GM11168 (cell line): ENCODE measurements around the gene RNF6.

Experiments
- in situ Hi-C: fragments of 300-500 bp; cut with MboI; formaldehyde crosslinking; loops from one replicate; pipeline ENCODE4 v1.12.0; 2022; ENCODE audit warnings: low sequenced_read_pairs; ENCODE audit not compliant: unreplicated experiment

RNF6 gene

DNA sequence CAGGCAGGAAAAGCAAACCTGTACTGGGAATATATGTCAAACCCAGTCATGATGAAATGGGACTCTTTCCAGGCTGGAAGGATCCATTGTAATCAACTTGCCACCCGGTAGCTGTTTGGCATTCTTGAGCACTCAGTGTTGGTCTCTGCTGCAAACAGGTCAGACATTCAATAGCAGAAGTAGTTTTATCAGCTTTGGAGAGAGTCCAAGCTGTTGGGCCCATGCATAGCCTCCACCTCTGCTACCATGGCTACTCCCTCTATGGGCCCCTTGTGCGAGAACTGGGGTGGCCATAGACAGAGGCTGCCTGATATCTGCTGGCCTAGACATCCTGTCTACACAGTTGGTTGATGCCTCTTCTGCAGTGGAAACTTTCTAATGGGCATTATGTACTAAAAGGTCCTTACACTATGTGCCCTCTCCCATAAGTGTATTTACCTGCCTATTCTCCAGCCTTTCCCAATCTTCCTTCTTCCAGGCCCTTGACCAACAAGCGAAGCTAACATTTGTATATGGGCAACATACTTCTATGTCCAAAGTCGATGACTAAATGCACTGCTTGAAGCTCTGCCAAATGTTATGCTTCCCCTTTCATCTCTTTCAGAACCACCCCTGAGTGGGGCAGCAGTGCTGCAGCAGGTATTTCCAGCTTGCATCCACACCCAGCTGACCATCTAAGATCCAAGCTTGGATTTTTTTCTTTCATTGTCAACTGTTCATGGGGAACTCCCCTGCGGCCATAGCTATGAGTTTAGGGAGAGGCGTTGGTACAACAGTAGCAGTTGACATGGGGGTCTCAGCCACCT, 5.3 kb upstream of the RNF6 start:
- in situ Hi-C loops = no loop called here

DNA sequence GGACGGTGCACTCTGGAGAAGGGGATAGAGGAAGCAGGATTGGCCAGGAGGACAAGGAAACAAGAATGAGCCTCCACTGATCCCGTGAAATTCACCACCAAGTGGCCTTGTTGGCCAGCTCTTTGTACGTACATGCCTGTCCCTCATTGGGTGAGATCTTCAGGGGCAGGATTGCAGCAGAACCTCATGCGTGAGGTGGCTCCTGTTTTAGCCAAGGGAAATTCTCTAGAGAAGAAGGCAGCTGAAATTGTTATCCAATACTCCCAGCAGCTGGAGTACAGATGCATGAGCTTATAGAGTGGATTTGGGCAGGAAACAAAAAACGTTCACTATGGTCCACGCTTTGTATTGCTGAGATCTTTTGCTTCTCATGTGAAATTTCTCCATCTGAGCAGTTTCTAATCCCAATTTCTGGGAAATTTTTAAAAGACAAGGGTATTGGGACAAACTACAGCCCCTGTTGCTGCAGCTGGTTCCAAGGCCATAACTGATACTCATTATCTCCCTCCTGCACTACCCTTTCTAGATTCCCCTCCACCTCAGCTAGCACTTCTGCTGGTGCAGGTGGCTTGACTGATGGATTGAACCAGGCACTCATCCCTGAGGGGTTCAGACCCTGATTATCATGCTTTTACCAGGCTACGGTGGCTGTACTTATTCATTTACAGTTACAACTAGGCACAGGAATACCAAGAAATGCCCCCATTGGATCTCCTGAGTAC, 3.9 kb upstream of the RNF6 start:
- in situ Hi-C loops = no loop called here

DNA sequence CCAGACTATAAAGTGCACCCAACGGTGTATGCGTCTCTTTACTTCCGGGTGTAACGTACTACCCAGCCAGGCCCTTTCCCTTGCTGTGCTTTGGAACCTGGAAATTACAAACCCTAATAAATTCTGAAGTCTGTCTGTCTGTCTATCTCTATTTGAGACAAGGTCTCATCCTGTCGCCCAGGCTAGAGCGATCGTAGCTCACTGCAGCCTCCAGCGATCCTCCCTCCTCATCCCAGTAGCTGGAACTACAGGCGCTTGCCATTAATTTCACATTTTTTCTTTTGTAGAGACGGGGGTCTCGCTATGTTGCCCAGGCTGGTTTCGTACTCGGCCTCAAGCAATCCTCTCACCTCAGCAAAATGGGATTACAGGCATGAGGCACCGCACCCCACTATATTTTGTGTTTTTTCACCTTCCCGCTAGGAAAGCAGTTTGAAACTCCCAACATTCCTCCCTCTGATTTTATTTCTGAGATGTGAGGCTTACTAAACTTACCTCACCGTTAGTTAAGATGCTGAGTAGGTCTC, 469 bp upstream of the RNF6 start:
- in situ Hi-C loops = no loop called here

DNA sequence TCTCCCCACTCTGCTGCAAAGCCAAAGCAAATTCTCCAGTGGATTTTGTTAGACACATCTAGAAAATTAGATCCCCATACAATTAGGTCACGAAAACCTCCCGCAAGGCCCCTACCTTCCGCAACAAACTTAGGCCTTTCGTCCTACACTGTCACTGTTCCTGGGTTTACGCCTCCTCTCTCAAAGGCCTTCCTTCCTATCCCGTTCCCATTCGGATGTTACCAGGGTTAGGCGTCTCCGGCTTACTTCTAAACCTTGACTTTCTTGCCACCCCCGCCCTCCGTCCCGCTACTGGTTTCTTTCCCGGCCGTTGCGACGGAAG, 754 bp downstream of the RNF6 start:
- in situ Hi-C loops = no loop called here

DNA sequence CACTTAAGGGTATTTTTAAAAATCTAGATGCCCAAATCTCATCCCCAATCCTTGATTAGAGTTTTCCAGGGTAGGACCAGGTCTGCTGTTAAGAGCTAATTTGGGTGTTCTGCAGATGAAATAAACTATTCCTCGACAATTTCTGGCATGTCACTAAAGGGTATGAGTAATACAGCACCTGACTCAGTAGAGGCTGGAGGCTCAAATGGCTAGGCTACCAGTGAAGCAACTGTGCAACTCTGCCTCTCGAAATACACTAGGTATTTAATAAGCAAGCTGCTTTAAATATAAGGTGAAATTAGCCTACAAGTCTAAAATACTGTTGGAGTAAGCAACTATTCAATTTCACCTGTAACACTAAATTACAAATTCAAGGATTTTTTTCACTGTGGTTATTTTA, 1.5 kb downstream of the RNF6 start:
- in situ Hi-C loops = no loop called here

DNA sequence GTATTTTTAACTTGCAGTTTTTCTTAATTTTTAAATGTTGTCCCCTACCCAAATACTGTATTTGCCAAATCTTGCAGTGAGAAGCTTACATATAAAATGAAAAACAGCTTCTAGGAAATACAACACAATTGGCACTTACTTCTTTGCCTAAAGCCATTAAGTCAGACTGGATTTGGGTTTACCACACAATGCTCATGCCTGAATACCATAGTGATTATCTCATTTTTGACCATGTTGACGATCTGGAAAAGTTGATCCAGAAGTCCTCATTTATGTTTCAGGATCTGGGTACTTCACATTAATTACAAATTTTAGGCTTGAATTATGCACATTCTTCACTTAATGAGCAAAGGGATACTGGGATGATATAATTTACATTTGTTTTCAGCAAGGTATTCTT, 2.4 kb downstream of the RNF6 start:
- in situ Hi-C loops = no loop called here

DNA sequence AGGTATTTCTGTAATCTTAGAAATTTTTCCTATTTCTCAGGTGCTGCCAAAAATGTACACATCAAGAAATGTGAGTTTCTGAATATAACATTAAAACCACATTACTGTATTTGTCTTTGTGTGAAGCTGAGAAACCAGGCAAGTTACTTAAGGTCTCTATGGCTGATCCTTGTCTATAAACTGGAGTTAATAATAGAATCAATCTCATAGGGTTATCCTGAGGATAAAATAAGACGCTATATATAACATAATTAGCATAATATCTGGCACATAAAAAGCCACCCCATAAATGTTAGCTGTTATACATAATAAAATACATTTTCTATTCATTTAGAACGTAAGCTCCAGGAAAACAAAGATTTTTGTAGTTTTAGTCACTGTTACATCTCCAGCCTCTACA, 6.1 kb downstream of the RNF6 start:
- in situ Hi-C loops = no loop called here

DNA sequence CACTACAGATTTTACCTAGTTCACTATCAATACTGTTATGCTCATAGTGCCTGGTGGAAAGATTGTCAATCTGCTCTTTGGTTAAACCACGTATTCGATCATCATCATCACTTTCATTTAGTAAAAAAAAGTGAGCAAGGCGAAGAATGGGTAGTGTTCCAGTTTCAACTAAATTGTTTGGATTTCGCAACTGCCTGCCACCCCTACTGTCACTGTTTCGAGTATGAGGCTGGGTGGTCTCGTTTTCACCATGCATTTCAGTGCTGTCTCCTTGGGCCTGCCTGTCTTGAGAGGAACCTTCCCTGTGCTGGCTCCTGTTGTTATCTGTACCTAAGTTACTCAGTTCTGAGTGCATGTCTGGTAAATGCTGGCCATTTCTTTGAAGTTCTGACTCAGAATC, 8.1 kb downstream of the RNF6 start:
- in situ Hi-C loops = no loop called here

DNA sequence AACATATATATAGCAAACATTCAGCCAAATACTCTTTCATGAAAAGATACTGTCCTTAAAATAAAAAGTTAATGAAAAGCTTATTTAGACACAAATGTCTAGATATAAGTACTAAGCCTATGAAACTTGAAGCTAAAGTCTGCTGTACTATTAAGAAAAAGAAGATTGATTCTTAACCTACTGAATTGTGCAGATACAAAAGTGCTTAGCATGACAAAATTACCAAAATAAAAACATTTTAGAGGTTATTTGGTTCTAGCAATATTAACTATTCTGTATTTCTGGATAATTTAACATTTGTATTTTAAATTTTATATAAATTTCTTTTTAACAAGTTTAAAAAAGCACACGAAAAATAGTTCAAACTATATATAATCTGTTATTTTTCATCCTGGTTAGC, 8.8 kb downstream of the RNF6 start:
- in situ Hi-C loops = no loop called here

DNA sequence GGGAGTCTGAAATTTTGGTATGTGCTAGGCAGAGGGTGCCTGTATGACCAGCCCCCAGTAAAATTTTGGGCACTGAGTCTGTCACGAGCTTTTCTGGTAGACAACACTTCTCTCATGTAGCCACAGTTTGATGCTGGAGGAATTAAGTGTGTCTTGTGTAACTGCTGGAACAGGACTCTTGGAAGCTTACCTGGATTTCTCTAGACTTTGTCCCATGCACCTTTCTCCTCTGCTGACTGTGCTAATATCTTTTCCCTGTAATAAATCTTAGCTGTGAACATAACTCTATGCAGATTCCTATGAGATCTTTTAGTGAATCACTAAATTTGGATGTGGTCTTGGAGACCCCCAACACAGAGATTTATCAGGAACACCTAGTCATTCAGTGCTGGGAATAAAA, 13.8 kb downstream of the RNF6 start:
- in situ Hi-C loops = no loop called here

DNA sequence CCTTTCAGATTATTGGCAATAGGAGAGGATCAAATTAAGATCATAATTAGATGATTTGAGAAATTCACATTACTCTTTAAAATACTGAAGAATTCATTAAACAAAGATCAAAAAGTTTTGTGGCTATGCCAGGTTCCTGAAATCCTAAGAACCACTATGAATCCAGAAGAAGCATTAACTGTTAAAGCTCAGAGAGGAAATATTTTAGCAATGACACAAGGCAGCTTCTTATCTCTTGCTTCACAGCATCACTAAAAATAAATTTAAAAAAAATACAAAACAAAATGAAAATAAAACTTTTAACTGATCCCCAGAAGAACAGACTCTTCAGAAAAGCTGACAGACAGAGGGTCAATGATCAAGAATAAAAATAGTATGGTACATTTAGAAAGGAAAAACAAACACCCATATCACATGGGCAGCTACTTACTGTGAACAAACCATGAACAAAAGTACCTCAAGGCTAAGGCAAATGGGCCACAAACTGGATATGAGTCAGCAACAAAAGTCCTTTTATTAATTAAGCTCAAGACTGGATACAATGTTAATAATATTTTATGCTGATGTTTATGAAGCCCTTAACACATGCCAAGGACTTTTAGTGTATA, 19.6 kb downstream of the RNF6 start:
- in situ Hi-C loops = no loop called here

DNA sequence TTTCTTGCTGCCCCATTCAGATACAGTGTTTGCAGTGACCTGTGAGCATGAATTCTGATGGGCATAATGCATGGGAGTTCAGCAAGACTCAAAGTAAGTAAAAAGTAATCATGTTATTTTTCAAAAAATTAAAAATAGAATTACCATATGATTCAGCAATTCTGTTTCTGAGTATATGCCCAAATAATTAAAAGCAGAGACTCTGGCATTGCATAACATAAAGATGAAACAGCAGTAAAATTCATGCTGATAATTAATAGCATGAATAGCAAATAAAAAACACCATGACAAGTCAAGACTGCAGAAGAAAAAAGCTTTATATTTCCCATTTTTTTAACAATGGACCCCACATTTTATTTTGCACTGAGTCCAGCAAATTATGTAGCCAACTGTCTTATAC, 21.3 kb downstream of the RNF6 start:
- in situ Hi-C loops = no loop called here

DNA sequence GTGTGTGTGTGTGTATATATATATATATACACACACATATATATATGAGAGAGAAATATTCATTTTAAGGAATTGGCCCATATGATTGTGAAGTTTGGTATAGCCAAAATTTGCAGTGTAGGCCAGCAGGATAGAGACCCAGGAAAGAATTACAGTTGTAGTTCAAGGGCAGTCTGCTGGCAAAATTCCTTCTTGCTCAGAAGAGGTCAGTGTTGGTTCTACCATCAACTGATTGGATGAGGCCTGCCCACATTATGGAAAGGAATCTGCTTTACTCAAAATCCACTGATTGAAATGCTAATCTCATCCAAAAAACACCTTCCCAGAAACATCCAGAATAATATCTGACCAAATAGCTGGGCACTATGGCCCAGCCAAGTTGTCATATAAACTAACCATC, 24.0 kb downstream of the RNF6 start:
- in situ Hi-C loops = no loop called here

DNA sequence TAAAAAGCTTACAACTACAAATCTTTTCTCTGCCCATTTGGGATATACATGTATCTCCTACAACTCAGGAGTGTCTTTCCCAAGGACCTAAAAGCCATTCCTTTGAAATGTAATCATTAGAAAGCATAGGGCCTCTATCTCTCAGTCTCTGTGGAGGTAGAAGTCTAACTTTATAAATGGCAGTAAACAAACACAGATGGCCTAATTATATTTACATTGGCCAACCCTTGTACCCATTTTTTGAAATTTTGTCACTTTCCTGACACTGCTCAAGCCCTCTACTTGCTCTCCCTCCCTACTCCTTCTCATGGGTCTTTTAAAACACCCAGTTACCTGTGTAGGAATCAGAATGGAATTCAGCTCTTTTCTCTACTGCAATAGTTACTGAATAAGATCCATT, 24.8 kb downstream of the RNF6 start:
- in situ Hi-C loops = no loop called here

DNA sequence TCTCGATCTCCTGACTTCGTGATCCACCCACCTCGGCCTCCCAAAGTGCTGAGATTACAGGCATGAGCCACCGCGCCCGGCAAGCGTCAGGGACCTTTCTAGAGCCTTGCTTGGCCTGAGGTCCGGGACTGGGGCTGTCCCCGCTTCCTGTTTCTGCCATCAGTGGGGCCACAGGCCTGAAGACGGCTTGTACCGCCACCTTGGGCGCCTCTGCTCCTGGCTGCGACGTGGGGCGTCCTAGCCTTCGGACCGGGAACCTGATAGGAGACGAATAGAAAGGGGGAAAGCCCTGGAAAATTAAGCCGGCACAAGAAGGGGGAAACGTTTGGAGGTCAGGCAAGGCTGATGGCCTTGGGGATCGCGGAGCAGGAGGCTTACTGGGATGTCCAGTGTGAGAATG, 35.1 kb downstream of the RNF6 start:
- in situ Hi-C loops = loop anchor here (10.0 kb wide), 2 partner anchors 298 to 508 kb away; no protein-coding TSS in a partner anchor

DNA sequence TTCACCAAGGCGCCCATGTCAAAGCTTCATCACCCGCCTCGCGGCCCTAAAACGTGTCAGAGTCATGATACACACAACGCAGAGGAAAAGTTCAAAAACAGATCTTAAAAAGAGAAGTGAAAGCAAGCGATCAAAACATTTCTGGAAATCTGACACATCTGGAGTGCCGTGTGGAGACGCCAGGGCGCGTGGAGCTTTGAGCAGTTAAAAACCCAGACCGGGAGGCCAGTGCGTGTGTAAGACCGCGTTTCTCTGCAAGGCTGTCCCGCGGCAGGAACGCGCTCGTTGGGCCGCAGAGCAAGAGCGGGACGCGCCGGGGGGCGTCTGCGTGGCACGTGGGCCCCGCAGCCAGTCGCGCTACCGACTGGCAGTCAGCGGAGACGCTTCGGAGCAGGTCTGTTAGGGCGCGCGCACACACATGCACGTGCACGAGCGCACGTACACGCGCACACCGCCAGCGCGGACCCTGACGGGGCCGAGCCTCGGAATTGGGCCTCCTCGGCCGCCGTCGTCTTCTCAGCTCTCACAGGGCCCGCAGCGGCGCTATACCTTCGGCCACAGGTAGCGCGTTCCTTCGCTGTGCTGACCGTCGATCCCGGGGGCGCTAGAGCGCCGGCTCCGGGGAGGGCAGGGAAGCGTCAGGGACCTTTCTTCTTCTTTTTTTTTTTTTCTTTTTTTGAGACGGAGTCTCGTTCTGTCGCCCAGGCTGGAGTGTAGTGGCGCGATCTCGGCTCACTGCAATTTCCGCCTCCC, 35.8 kb downstream of the RNF6 start:
- in situ Hi-C loops = loop anchor here (10.0 kb wide), 2 partner anchors 299 to 509 kb away; no protein-coding TSS in a partner anchor

DNA sequence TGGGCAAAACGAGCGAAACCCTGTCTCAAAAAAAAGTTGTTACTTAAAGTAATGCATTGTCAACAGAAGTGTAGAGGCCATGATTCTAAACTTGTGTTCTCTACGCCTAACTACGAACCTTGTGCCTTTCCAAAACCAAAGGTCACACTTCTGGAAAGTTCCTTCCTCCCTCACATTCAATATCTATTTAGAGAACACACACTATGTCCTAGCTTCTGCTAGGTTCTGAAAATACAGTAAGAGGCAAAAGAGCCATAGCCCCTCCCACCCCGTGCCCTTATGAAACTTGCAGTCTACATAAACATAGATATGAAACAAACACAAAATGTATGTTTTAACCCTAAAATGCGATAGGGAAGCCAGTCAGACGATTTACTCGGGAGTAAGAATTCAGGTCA, 36.4 kb downstream of the RNF6 start:
- in situ Hi-C loops = loop anchor here (10.0 kb wide), 2 partner anchors 299 to 509 kb away; no protein-coding TSS in a partner anchor

DNA sequence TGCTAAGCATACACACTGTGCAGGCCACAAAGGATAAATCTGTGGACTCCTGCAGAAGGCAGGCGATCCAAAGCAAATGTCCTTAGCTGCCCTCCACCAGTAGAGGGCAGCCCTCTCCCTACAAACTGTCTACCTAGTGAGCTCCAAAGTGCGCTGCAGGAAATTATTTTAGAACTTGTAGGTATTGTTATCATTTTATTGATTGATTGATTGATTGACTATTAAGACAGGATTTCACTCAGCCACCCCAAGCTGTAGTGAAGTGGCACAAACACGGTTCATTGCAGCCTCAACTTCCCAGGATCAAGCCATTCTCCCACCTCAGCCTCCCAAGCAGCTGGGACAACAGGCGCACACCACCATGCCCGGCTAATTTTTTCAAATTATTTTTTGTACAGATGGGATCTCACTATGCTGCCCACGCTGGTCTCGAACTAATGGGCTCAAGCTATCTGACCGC, 37.3 kb downstream of the RNF6 start:
- in situ Hi-C loops = loop anchor here (10.0 kb wide), 2 partner anchors 300 to 510 kb away; no protein-coding TSS in a partner anchor

DNA sequence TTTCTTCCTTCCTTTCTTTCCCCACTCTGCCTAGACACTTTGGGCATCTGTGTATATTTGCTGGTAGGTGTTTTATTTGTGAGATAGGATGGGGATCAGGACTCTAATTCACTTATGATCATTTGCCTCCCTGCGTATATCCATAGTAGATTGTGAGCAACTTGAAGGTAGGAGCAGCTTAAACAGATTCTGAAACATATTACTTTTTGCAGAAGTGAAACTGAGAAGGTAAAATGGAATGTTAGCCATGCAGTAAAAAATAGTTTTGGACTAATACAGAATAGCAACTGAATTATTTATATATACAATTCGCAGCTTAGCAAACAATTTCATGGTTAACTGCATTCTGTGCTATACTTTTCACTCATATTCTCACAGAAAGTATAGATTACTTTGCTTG, 38.7 kb downstream of the RNF6 start:
- in situ Hi-C loops = loop anchor here (10.0 kb wide), 2 partner anchors 301 to 511 kb away; no protein-coding TSS in a partner anchor

DNA sequence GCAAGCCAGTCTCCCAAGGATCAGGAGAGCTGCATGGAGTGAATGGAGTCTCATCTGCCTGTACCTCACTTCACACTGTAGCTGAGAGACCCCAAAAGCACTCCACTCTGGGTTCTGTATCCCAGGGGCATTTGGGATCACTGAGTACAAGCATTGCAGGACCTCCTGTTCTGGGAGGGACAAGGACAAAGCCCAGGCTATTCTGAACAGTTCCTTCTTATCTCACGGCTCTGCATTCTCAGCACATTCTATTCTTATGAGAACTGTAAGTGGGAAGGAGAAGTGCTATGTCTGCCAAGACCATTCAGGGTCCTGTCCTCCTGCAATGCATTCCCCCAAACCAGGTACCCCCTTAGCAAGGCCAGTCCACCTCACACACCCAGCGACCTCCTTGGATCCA, 42.8 kb downstream of the RNF6 start:
- in situ Hi-C loops = no loop called here
